HG02870 (cell line): Measurements from ENCODE around the gene AK5.

Experiments
- ATAC-seq: cut with Tn5 transposase; IDR thresholded peaks from one replicate; pipeline ENCODE4 v1.9.1; 2021; ENCODE audit warnings: mild to moderate bottlenecking, moderate library complexity; ENCODE audit not compliant: unreplicated experiment

AK5 gene

GRCh38 chr1:77281491-77282186 is at the start of gene AK5:
AK5 (plus strand) TSS chr1:77282019; CDS start chr1:77282314, 295 bp downstream.
- peak; percentile 72 for ATAC-seq

DNA sequence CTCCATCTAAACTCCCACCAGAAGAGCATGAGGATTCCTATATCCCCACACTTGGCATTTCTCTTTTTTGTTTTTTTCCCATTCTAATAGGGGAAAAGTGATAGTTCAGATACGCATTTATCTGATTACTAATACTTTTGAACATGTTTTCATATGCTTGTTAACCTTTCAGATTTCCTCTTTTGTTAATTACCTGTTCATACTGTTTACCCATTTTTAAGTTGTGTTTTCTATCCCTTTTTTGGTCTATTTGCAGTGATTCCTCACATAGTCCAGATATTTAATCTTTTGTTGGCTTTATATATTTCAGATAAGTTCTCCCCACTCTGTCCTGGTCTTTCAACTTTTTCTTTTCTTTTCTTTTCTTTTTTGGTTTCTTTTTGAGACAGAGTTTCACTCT is 49.0 kb upstream of the AK5 start:
- no peak for ATAC-seq

GRCh38 chr1:77234096-77234495 is 47.7 kb upstream of the AK5 start:
- no peak for ATAC-seq

- ATAC-seq: no peak
Observed at GRCh38 chr1:77234943-77235342, 46.9 kb upstream of the AK5 start.

- ATAC-seq: no peak
Observed at GRCh38 chr1:77238462-77238861, 43.4 kb upstream of the AK5 start.

DNA sequence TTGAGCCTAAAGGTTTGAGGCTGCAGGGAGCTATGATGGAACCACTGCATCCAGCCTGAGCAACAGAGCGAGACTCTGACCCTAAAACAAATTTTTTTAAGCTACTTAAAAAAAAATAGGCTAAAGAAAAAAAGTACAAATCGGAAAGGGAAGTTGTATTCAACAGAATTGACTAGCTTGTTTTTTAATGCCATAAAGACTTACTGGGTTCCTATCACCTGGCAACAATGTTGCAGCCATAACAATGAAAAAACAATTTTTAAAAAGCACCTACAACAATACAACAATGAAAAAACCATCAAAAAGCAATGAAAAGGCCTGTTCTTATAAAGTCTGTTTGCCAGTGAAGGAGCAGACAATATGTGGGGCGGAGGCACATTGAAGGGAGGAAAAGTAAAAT is 42.5 kb upstream of the AK5 start:
- ATAC-seq: no peak

- no peak for ATAC-seq
Observed at GRCh38 chr1:77245830-77246229, 36.0 kb upstream of the AK5 start.

DNA sequence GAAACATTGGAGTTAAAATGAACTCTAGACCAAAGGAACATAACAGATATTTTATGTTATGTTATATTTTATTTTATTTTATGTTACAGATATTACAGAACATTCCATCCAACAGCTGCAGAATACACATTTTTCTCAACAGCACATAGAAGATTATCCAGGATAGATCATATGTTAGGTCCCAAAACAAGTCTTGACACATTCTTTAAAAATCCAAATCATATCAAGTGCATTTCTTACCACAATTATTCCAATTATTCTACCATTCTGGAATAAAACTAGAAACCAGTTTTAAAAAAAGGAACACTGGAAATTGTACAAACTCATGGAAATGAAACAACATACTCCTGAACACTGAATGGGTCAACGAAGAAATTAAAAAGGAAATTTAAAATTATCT is 31.7 kb upstream of the AK5 start:
- no peak for ATAC-seq

DNA sequence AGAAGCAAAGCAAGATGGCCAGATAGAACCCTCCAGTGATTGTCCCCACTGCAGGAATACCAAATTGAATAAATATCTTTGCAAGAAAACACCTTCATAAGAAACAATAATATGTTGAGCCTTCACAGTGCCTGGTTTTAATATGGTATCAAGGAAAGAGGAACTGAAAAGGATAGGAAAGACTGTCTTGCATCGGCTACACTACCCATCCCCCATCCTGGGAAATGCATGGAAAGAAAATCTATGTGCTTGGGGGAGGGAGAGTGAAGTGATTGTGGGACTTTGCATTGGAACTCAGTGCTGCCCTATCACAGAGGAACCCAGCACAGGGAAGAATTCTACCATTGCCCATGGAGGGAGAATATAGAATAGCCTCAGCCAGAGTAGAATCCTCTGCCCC is 28.6 kb upstream of the AK5 start:
- no peak for ATAC-seq

DNA sequence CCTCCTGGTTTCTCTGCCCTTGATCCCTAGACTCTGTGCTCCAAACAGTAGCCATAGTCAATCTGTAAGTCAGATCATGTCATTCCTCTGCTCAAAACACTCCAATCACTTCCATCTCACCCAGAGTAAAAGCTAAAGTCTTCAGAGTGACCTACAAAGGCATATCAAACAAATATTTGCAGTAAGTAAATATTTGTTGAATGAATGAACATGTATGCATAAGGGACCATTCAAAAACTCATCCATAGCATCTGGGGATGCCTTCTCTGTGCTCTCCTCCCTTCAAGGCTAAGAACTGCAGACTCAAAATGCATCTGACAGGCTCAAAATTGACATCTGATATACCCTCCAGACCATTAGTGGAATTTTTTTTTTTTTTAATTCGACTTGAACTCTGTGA is 18.1 kb upstream of the AK5 start:
- no peak for ATAC-seq

- no peak for ATAC-seq
Observed at GRCh38 chr1:77265180-77265579, 16.6 kb upstream of the AK5 start.

DNA sequence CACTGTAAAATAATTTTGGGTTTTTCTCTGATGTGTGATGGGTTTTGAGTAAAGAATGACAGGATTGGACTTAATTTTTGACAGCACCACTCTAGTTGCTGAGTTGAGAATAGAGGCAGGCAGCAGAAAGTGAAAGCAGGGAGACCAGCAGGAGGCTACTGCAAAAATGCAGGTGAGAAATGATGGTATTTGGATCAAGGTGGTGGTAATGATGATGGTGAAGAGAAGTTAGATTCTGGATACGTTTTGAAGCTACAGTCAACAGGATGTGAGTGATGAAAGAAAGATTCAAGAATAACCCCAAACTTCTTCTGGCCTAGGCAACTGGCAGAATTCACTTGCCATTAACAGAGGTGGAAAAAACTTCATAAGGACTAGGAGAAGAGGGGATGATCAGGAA is 14.8 kb upstream of the AK5 start:
- ATAC-seq: no peak

DNA sequence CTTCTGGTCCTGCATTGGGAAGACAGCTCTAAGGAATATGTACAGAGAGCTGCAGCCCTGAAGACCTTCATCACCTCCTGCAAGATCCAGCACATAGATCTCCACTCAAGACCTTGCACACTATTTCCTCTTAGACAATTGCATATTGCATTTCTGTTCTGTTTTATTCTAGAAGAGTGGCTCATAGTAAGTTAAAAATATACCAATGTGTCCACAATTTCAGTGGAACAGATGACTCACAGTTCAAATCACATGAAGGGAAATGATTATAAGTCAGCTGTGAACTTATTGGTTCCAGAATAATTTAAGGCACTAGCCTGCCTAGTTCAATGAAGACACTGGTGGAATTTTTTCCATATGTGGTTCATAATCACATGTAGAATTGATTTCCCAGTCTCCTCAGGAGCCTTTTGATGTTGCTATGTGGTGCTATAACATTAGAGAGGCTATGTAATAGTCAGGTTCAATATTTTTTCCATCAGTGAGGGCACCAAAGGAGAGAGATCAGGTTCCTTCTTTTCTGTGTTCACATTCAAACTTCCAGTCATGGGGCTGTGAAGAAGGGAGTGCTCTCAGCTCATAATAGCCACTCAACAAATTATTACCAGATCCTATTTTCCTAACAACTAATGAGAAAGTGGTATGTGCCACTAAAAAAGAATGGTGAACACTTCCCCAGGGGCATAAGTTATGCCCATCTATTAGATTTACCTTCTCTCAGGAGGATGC is 9.8 kb upstream of the AK5 start:
- no peak for ATAC-seq

DNA sequence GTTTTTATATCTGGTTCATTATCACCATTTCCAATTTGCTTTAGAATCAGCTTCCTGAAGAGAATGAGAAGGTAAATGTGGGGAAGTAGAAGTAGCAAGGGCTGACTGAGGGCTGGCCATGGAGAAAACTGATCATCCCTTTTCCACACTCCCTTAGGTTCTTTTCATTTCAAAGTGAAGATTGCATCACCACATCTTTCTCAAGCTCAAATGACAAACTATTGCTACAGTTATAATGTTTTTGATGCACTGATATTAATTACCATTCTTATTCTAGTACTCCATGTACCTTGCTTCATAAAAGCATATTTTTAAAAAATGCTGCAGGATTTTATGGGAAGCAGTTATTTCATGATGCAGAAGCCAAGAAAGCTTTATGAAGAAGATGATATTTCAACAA is 7.9 kb upstream of the AK5 start:
- no peak for ATAC-seq

DNA sequence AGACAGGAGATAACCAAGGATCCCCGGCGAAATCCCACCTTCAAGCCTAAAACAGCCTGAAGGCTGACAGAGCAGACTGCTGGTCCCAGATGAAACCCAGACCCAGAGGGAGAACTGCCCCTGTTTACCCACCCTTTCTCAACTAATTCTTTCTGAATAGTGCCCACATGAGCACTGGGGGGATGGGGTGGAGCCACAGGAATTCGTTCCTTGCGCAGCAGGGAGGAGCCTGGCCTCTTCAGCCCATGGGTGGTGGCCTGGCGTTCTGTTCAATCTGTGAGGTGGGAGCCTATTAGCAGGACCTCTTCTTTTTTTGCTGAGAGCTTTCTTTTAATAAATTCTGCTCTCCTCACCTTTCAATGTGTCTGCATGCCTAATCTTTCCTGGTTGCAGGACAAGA is 6.6 kb upstream of the AK5 start:
- ATAC-seq: no peak

DNA sequence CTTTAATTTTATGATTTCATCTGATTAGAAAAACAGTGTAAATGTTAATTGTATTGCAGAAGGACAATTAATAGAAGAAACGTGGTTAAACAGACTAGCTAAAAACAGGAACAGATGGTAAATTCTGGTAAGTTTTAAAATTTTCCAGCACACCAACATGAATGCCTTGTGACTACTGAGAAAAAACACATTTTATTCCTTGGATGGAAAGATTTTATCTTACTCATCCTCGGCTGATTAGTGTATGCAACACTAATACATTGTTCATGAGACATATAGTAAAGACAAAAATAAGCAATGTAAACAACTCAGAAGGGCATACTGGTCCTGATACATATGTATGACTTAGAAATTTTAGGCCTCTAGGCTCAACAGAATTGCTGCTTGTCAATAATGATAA is 4.9 kb upstream of the AK5 start:
- ATAC-seq: no peak

GRCh38 chr1:77279929-77280328 is 1.9 kb upstream of the AK5 start:
- ATAC-seq: no peak

DNA sequence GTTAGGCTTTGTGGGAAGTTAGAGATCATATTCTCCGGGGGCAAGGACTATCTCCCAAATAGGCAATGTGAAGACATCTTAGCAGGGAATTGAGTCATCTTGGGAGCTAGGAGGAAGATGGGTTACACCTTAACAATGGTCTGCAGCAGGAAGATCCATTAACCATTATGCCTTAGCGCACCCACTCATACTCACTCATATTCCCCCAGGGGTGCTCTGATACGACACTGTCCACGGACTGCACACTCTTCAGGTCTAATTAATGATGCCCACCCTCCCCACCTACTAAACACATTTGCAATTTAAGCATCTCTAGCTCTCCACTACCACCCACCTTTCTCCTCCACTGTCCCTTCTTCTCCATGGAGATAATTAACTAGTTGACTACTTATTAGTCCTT is 857 bp upstream of the AK5 start:
- no peak for ATAC-seq

GRCh38 chr1:77282187-77282865 is 507 bp downstream of the AK5 start:
- peak; percentile 25 for ATAC-seq

- ATAC-seq: no peak
Observed at GRCh38 chr1:77282866-77283539, 1.2 kb downstream of the AK5 start.

DNA sequence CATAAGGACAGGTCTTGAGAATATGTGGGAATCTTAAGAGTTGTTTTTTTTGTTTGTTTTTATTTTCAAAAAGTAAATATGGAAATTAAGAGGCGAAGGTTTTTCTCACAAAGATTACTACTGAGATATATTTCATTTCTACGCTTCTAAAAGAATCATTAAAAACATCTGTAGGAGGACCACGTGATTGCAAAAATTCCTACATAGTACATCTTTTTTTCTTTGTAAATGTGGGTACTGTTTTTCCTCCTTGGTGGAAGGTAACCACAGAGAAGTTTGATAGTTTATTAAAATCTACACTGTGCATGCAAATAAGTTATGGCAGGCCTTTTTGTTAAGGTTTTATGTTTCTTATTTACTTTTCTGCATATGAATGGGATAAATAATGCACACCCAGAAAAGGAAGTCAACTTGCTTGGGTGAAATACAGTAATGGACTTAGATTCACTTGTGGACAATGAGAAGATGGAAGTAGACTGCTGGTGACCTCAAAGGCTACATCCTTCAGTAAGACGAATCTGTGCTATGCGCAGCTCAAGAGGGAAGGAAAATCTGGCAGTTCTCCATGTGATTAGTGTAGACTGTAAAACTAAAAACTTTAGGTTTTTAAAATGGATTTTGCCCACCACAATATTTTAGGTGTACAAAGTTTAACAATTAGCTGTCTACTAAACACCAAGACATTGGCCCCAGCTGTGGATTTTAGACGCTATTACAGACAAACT is 2.0 kb downstream of the AK5 start:
- no peak for ATAC-seq
